H1 (cell line): ENCODE results near the gene TRNP1. TPM values are rescaled to one million over a fixed set of nuclear protein-coding genes. Genes with fewer than 3 reads are reported as not detected.

Source experiments
- CTCF ChIA-PET: fragments of 300-600 bp; sonication (Branson Sonifier 250); formaldehyde crosslinking; loops from one replicate; lab custom pipeline; 2021; ENCODE audit not compliant: partially characterized antibody; lab: Charles Lee
- POLR2A ChIA-PET: fragments of 300-600 bp; sonication (Branson Sonifier 250); formaldehyde crosslinking; loops from one replicate; lab custom pipeline; 2021; ENCODE audit warnings: inconsistent platforms; ENCODE audit not compliant: partially characterized antibody; lab: Charles Lee
- DNase-seq, 2 experiments: peaks; one replicate each; pipeline versions ENCODE4 v3.0.0 to v3.0.0-alpha.2; 2010 to 2022; ENCODE audit warnings: low spot score in 2 of 2, low read depth in 1 of 2, mixed read lengths in 1 of 2
- FAIRE-seq: peaks from 2 replicates; lab custom pipeline; 2011; peaks lifted over from hg19 to GRCh38; lab: Jason Lieb, UNC
- H2AFZ ChIP-seq: 2 replicates; pipeline ENCODE4 v1.8.1; 2012; ENCODE audit warnings: low read length, inconsistent platforms
- H2AK5ac ChIP-seq: 2 replicates; pipeline ENCODE4 v1.6.1; 2013; ENCODE audit warnings: low read depth, low read length
- H2BK120ac ChIP-seq: replicated peaks from 2 replicates; pipeline ENCODE3; 2013; ENCODE audit warnings: low read depth, low read length, inconsistent platforms
- H2BK12ac ChIP-seq: 2 replicates; pipeline ENCODE4 v1.6.1; 2013; ENCODE audit warnings: low read depth, low read length
- H2BK15ac ChIP-seq: 2 replicates; pipeline ENCODE4 v1.6.1; 2013; ENCODE audit warnings: low read length
- H2BK20ac ChIP-seq: 2 replicates; pipeline ENCODE4 v1.6.1; 2013; ENCODE audit warnings: low read length
- H2BK5ac ChIP-seq: 2 replicates; pipeline ENCODE4 v1.6.1; 2013; ENCODE audit warnings: low read depth, low read length
- H3K14ac ChIP-seq: 2 replicates; pipeline ENCODE4 v1.6.1; 2013; ENCODE audit warnings: inconsistent platforms; ENCODE audit not compliant: insufficient read length
- H3K18ac ChIP-seq: 2 replicates; pipeline ENCODE4 v1.6.1; 2013; ENCODE audit warnings: low read length; ENCODE audit errors: extremely low read depth
- H3K23ac ChIP-seq: 2 replicates; pipeline ENCODE4 v1.6.1; 2013; ENCODE audit warnings: inconsistent platforms; ENCODE audit not compliant: insufficient read length
- H3K23me2 ChIP-seq: 2 replicates; pipeline ENCODE4 v1.6.1; 2013; ENCODE audit warnings: low read depth, low read length
- H3K27ac ChIP-seq: 2 replicates; pipeline ENCODE4 v1.6.1; 2011; ENCODE audit warnings: low read depth, low read length, inconsistent platforms
- H3K27me3 ChIP-seq, 4 experiments: replicated peaks in 1 of 4; 1 replicate in 1 of 4; 2 replicates in 3 of 4; pipeline versions ENCODE4 v1.6.1 to v1.8.1; 2011 to 2013; ENCODE audit warnings: low read length in 3 of 4, mild to moderate bottlenecking in 3 of 4, inconsistent platforms in 2 of 4, mixed read lengths in 2 of 4, moderate library complexity in 1 of 4; ENCODE audit not compliant: control insufficient read depth in 3 of 4, insufficient read depth in 3 of 4; ENCODE audit errors: extremely low read depth in 1 of 4
- H3K36me3 ChIP-seq, 4 experiments: 2 replicates each; pipeline versions ENCODE4 v1.6.1 to v1.8.1; 2011 to 2013; ENCODE audit warnings: mild to moderate bottlenecking in 4 of 4, low read length in 3 of 4, moderate library complexity in 2 of 4, control low read depth in 1 of 4, inconsistent platforms in 1 of 4; ENCODE audit not compliant: insufficient read depth in 4 of 4, control insufficient read depth in 2 of 4
- H3K4ac ChIP-seq: replicated peaks from 2 replicates; pipeline ENCODE3; 2013; ENCODE audit warnings: low read length, low read depth, mixed read lengths, inconsistent platforms; ENCODE audit not compliant: insufficient read length
- H3K4me1 ChIP-seq, 4 experiments: replicated peaks in 1 of 4; 1 replicate in 1 of 4; 2 replicates in 3 of 4; pipeline versions ENCODE4 v1.6.1 to v1.8.1; 2011 to 2013; ENCODE audit warnings: low read length in 3 of 4, inconsistent platforms in 2 of 4, mixed read lengths in 1 of 4; ENCODE audit not compliant: insufficient read depth in 4 of 4, control insufficient read depth in 3 of 4
- H3K4me2 ChIP-seq, 2 experiments: 2 replicates each; pipeline versions ENCODE4 v1.6.1 to v1.8.1; 2011 to 2013; ENCODE audit warnings: low read depth in 2 of 2, low read length in 2 of 2, control low read depth in 1 of 2, inconsistent platforms in 1 of 2, mild to moderate bottlenecking in 1 of 2; ENCODE audit not compliant: insufficient read depth in 1 of 2
- H3K4me3 ChIP-seq, 4 experiments: fragments of 200-600, 300-600 bp in 1 of 4; sonication (generic), shearing (Covaris generic), sonication (Bioruptor Twin) in 1 of 4; 2 replicates each; pipeline versions ENCODE4 v1.5.1 to v1.8.1; 2011 to 2016; ENCODE audit warnings: low read length in 4 of 4, low read depth in 3 of 4, control low read depth in 2 of 4, inconsistent platforms in 2 of 4, mild to moderate bottlenecking in 2 of 4, mixed read lengths in 1 of 4, moderate library complexity in 1 of 4; ENCODE audit not compliant: insufficient read depth in 2 of 4; ENCODE audit errors: extremely low read depth in 1 of 4
- H3K56ac ChIP-seq: replicated peaks from 2 replicates; pipeline ENCODE3; 2013; ENCODE audit warnings: low read depth, mild to moderate bottlenecking, mixed read lengths, low read length, inconsistent platforms; ENCODE audit not compliant: insufficient read length
- H3K79me1 ChIP-seq: 2 replicates; pipeline ENCODE4 v1.6.1; 2013; ENCODE audit warnings: low read depth, low read length, control low read depth
- H3K79me2 ChIP-seq, 2 experiments: 2 replicates each; pipeline versions ENCODE4 v1.6.1 to v1.8.1; 2012 to 2013; ENCODE audit warnings: low read length in 2 of 2, mild to moderate bottlenecking in 2 of 2, inconsistent platforms in 1 of 2; ENCODE audit not compliant: insufficient read depth in 2 of 2, control insufficient read depth in 1 of 2
- H3K9ac ChIP-seq, 4 experiments: replicated peaks in 1 of 4; 1 replicate in 1 of 4; 2 replicates in 3 of 4; pipeline versions ENCODE4 v1.6.1 to v1.8.1; 2011 to 2013; ENCODE audit warnings: low read depth in 3 of 4, low read length in 3 of 4, control low read depth in 2 of 4, mild to moderate bottlenecking in 2 of 4, moderate library complexity in 2 of 4, inconsistent platforms in 1 of 4; ENCODE audit errors: extremely low read depth in 1 of 4
- H3K9me3 ChIP-seq, 2 experiments: 2 replicates each; pipeline versions ENCODE4 v1.6.1 to v1.8.1; 2012 to 2013; ENCODE audit warnings: mild to moderate bottlenecking in 2 of 2, moderate library complexity in 2 of 2, control low read depth in 1 of 2, inconsistent platforms in 1 of 2, low read depth in 1 of 2, low read length in 1 of 2, mixed read lengths in 1 of 2; ENCODE audit not compliant: insufficient read depth in 2 of 2
- H4K20me1 ChIP-seq, 2 experiments: replicated peaks in 1 of 2; 2 replicates each; pipeline versions ENCODE3 to v1.8.1; 2011 to 2013; ENCODE audit warnings: inconsistent platforms in 2 of 2, low read length in 2 of 2, mild to moderate bottlenecking in 1 of 2; ENCODE audit not compliant: insufficient read depth in 2 of 2, control insufficient read depth in 1 of 2
- H4K5ac ChIP-seq: 2 replicates; pipeline ENCODE4 v1.6.1; 2013; ENCODE audit warnings: low read length, low read depth, mixed read lengths, inconsistent platforms; ENCODE audit not compliant: insufficient read length
- H4K8ac ChIP-seq: 2 replicates; pipeline ENCODE4 v1.8.0; 2013; ENCODE audit warnings: mild to moderate bottlenecking, moderate library complexity, low read length, inconsistent platforms; ENCODE audit not compliant: insufficient read depth; ENCODE audit errors: extremely low read depth
- H4K91ac ChIP-seq: replicated peaks from 2 replicates; pipeline ENCODE3; 2013; ENCODE audit warnings: low read length, mixed read lengths, inconsistent platforms; ENCODE audit not compliant: insufficient read length
- BRCA1 ChIP-seq: IDR thresholded peaks from 2 replicates; pipeline ENCODE4 v1.6.1; 2012; ENCODE audit warnings: low read depth, low read length, improper control_type of control experiment
- CEBPB ChIP-seq: IDR thresholded peaks from 2 replicates; pipeline ENCODE4 v1.6.1; 2012; ENCODE audit warnings: low read depth, low read length
- EGR1 ChIP-seq: IDR thresholded peaks from 2 replicates; pipeline ENCODE4 v1.6.1; 2011; ENCODE audit warnings: low read depth, low read length, borderline replicate concordance
- EP300 ChIP-seq, 2 experiments: IDR thresholded peaks; 1 replicate in 1 of 2; 2 replicates in 1 of 2; pipeline ENCODE4 v1.6.1; 2011 to 2012; ENCODE audit warnings: low read depth in 2 of 2, low read length in 2 of 2, mild to moderate bottlenecking in 2 of 2, borderline replicate concordance in 1 of 2, inconsistent platforms in 1 of 2, moderate library complexity in 1 of 2
- FOSL1 ChIP-seq: IDR thresholded peaks from 2 replicates; pipeline ENCODE4 v1.6.1; 2011; ENCODE audit warnings: mild to moderate bottlenecking, low read depth, low read length, moderate library complexity; ENCODE audit not compliant: insufficient read depth
- KDM1A ChIP-seq: fragments of 200-600, 300-600 bp; sonication (generic); IDR thresholded peaks from 2 replicates; pipeline ENCODE4 v1.7.1; 2016; ENCODE audit warnings: mild to moderate bottlenecking, low read length, borderline replicate concordance
- KDM5A ChIP-seq: fragments of 200-600 bp; IDR thresholded peaks from 2 replicates; pipeline ENCODE4 v1.7.1; 2012; ENCODE audit warnings: mild to moderate bottlenecking, low read length, inconsistent platforms, mixed read lengths
- POLR2A ChIP-seq, 2 experiments: IDR thresholded peaks; 1 replicate in 1 of 2; 2 replicates in 1 of 2; pipeline ENCODE4 v1.6.1; 2011; ENCODE audit warnings: low read depth in 2 of 2, low read length in 2 of 2, mild to moderate bottlenecking in 2 of 2; ENCODE audit errors: control extremely low read depth in 1 of 2
- POU5F1 ChIP-seq: IDR thresholded peaks from 2 replicates; pipeline ENCODE4 v1.6.1; 2011; ENCODE audit warnings: low read depth, mild to moderate bottlenecking, low read length, moderate library complexity
- RXRA ChIP-seq: IDR thresholded peaks from 2 replicates; pipeline ENCODE4 v1.6.1; 2011; ENCODE audit warnings: low read depth, mild to moderate bottlenecking, low read length, moderate library complexity; ENCODE audit not compliant: insufficient read depth
- SRF ChIP-seq: IDR thresholded peaks from 2 replicates; pipeline ENCODE4 v1.6.1; 2011; ENCODE audit warnings: mild to moderate bottlenecking, low read depth, low read length, moderate library complexity
- TCF12 ChIP-seq: IDR thresholded peaks from 2 replicates; pipeline ENCODE4 v1.6.1; 2011; ENCODE audit warnings: low read depth, mild to moderate bottlenecking, low read length
- ZNF274 ChIP-seq: IDR thresholded peaks from 2 replicates; pipeline ENCODE4 v1.7.0; 2012; ENCODE audit warnings: low read length, borderline replicate concordance; ENCODE audit errors: extremely low read depth
- WGBS, 2 experiments: shearing (Covaris generic) in 1 of 2; methylation state at CpG; one replicate each; pipeline versions ENCODE4 v1.1.6 to v1.1.7; 2013 to 2015; ENCODE audit warnings: low lambda C conversion rate in 2 of 2, mixed read lengths in 2 of 2, inconsistent platforms in 1 of 2, low coverage in 1 of 2, missing lambda C conversion rate in 1 of 2; ENCODE audit not compliant: insufficient replicate concordance in 2 of 2, insufficient coverage in 1 of 2, insufficient read length in 1 of 2; ENCODE audit errors: extremely low coverage in 1 of 2, missing lambda C conversion rate in 1 of 2; 5-methylcytosine and 5-hydroxymethylcytosine counted together
- polyA plus RNA-seq, 7 experiments: library from polyadenylated mRNA; depleted of rRNA in 3 of 7; stranded (reverse) in 5 of 7; unstranded in 2 of 7; fragments of >200 nt in 5 of 7; fragments of 200-250 nt in 2 of 7; gene quantifications; 1 replicate in 5 of 7; 2 replicates in 1 of 7; 4 replicates in 1 of 7; pipeline versions ENCODE4 v1.2.1 to v1.2.3, GENCODE V29; 2011 to 2013; ENCODE audit warnings: missing spikeins in 2 of 7, mixed read lengths in 2 of 7
- total RNA-seq: library from RNA; stranded (reverse); fragmentation: NEBNext Ultra II Directional; extraction: Animal tissue kit (Norgen Biotek cat#: 25700); gene quantifications from 2 replicates; pipeline ENCODE4 v1.2.1, GENCODE V29; 2021
- TF ChIP-seq, protein P1 (sequence below): IDR thresholded peaks from 2 replicates; pipeline ENCODE4 v1.6.1; 2011; ENCODE audit warnings: low read length, improper control_type of control experiment

The TRNP1 gene
- total and polyA plus RNA-seq, 2 of the 8 experiments (the other 6 are each of a cell fraction or from before 2014, with no cell fraction given) = 51.7 to 102 TPM

DNA sequence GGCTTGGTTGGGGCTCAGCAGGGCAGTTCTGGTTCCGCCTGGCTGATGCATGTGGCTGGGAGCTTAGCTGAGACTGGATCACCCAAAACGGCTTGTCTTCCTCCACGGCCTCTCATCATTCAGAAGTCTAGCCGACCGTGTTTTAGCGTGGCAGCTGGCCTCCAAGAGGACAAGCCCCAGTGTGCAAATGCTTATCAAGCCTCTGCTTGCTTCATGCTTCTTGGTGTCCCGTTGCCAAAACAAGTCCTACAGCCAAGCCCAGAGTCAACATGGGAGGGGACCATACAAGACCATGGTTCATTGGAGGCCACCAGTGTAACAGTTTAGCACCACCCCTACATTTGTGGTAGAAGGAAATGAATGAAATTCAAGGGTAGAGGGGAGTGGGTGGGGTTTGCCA is 22.7 kb upstream of the TRNP1 start:
- H2BK20ac ChIP-seq = no peak overlapping the region
- no peak overlapping the region for H3K27ac ChIP-seq
- no peak overlapping the region for H3K4me3 ChIP-seq
- H3K9ac ChIP-seq = no peak overlapping the region
- H4K20me1 ChIP-seq = no peaks in the 10 kb centered on the region
- ChIA-PET POLR2A (interaction anchor here (2.1 to 6.2 kb wide), 2 partner anchors 11 to 28 kb away, joined by 8 to 158 read pairs; partner anchors contain the start of genes KDF1 and TRNP1), CTCF (interaction anchor here (5.4 to 5.8 kb wide), 2 partner anchors 74 to 127 kb away, joined by 55 to 60 read pairs; no protein-coding TSS in a partner anchor)
- H3K18ac ChIP-seq = no peak overlapping the region
- no peaks in the 10 kb centered on the region for H3K36me3 ChIP-seq
- 95% methylated on average over 7 of the region's 7 CpGs; no CpG with 5 or more reads in 1 of the 2 experiments for WGBS, 2 experiments
- no peak overlapping the region for H4K91ac ChIP-seq
- no peak overlapping the region for H3K56ac ChIP-seq
- DNase-seq = no peak
- H4K8ac ChIP-seq = no peak overlapping the region
- no peaks in the 10 kb centered on the region for H3K27me3 ChIP-seq
- no peak overlapping the region for H3K4ac ChIP-seq
- H3K9me3 ChIP-seq = no peaks in the 10 kb centered on the region
- H2AK5ac ChIP-seq = no peak overlapping the region
- H2BK15ac ChIP-seq = no peak overlapping the region; the same call in 1 of the 2 replicates
- no peak overlapping the region for H4K5ac ChIP-seq
- no peak for FAIRE-seq
- no peak overlapping the region for H2BK5ac ChIP-seq
- H3K79me2 ChIP-seq = no peaks in the 10 kb centered on the region
- H3K79me1 ChIP-seq = no peaks in the 10 kb centered on the region
- H2BK120ac ChIP-seq = no peak overlapping the region
- no peak overlapping the region for H2AFZ ChIP-seq
- H3K23me2 ChIP-seq = no peaks in the 10 kb centered on the region; the same call in 1 of the 2 replicates
- H3K4me1 ChIP-seq = peaks cover 0 to 6% (median 3%) of the 10 kb centered on the region in 4 experiments; a peak in 3 of 7 replicates
- H3K4me2 ChIP-seq = no peak overlapping the region
- H3K23ac ChIP-seq = no peak overlapping the region
- H2BK12ac ChIP-seq = no peak overlapping the region
- no peak overlapping the region for H3K14ac ChIP-seq
- no peak for TF ChIP-seq POU5F1
- TF ChIP-seq, protein P1, sequence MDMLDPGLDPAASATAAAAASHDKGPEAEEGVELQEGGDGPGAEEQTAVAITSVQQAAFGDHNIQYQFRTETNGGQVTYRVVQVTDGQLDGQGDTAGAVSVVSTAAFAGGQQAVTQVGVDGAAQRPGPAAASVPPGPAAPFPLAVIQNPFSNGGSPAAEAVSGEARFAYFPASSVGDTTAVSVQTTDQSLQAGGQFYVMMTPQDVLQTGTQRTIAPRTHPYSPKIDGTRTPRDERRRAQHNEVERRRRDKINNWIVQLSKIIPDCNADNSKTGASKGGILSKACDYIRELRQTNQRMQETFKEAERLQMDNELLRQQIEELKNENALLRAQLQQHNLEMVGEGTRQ = no peak
- TF ChIP-seq FOSL1 = no peak
- no peak for TF ChIP-seq KDM1A
- TF ChIP-seq KDM5A = no peak
- no peak for TF ChIP-seq EP300 (IDR thresholded peaks at IDR 0.05; ENCODE audit: borderline replicate concordance in 1 of 2, low read depth in 2 of 2, low read length in 2 of 2)
- TF ChIP-seq BRCA1 = no peak
- no peak for TF ChIP-seq POLR2A (IDR thresholded peaks at IDR 0.05; ENCODE audit: control extremely low read depth in 1 of 2, low read depth in 2 of 2, low read length in 2 of 2)
- TF ChIP-seq RXRA = no peak
- TF ChIP-seq SRF = no peak
- TF ChIP-seq ZNF274 = no peak
- TF ChIP-seq CEBPB = no peak
- no peak for TF ChIP-seq TCF12
- TF ChIP-seq EGR1 = no peak
